NCI-H2107 treated with DMSO at 0.1 percent for 48 hours (cell line): ENCODE results near the gene STN1.

Experiments
- DNase-seq: peaks from one replicate; lab custom pipeline; 2025; ENCODE audit not compliant: unreplicated experiment; lab: John Stamatoyannopoulos, UW

Gene STN1

GRCh38 chr10:103870516-103870915 is 47.5 kb downstream of the STN1 start:
- DNase-seq = no peak

GRCh38 chr10:103869336-103869735 is 48.6 kb downstream of the STN1 start:
- DNase-seq = no peak

- DNase-seq = no peak
Measured at GRCh38 chr10:103868200-103868599, 49.8 kb downstream of the STN1 start.

GRCh38 chr10:103861505-103861904 is 56.5 kb downstream of the STN1 start:
- DNase-seq = no peak

GRCh38 chr10:103859161-103860086 is 58.6 kb downstream of the STN1 start:
- DNase-seq = no peak

GRCh38 chr10:103858360-103858759 is 59.6 kb downstream of the STN1 start:
- no peak for DNase-seq

- DNase-seq = no peak
Measured at GRCh38 chr10:103856797-103857170, 61.2 kb downstream of the STN1 start.

- DNase-seq = no peak
Measured at GRCh38 chr10:103855852-103856796, 61.9 kb downstream of the STN1 start.

GRCh38 chr10:103855424-103855823 is 62.6 kb downstream of the STN1 start, which contains the start of gene SH3PXD2A:
Gene SH3PXD2A, minus strand, starts transcription at chr10:103855576. Its CDS starts 310 bp downstream, at chr10:103855266.
- no peak for DNase-seq

GRCh38 chr10:103854686-103855391 is 63.1 kb downstream of the STN1 start:
- no peak for DNase-seq

- no peak for DNase-seq
Measured at GRCh38 chr10:103854265-103854685, 63.7 kb downstream of the STN1 start.

GRCh38 chr10:103853428-103854264 is 64.3 kb downstream of the STN1 start:
- no peak for DNase-seq

GRCh38 chr10:103852856-103853255 is 65.1 kb downstream of the STN1 start:
- DNase-seq = no peak

GRCh38 chr10:103852189-103852711 is 65.7 kb downstream of the STN1 start:
- no peak for DNase-seq

GRCh38 chr10:103851261-103851660 is 66.7 kb downstream of the STN1 start:
- DNase-seq = no peak

GRCh38 chr10:103850572-103850895 is 67.5 kb downstream of the STN1 start:
- no peak for DNase-seq

GRCh38 chr10:103849880-103850571 is 68.0 kb downstream of the STN1 start:
- no peak for DNase-seq

GRCh38 chr10:103849212-103849877 is 68.6 kb downstream of the STN1 start:
- no peak for DNase-seq
